HFFc6 (cell line): Measurements from ENCODE around the gene NSMF. TPM values are rescaled to one million over a fixed set of nuclear protein-coding genes. Genes with fewer than 3 reads are reported as not detected.

Experiments
- DNase-seq: peaks from one replicate; pipeline ENCODE4 v3.0.0-alpha.2; 2018
- H3K27ac Mint-ChIP-seq: 2 replicates; pipeline ENCODE4 v1.8.0; 2020; ENCODE audit warnings: mild to moderate bottlenecking, mixed read lengths
- H3K27me3 Mint-ChIP-seq: 2 replicates; pipeline ENCODE4 v1.8.0; 2021; ENCODE audit warnings: mild to moderate bottlenecking, moderate library complexity, mixed read lengths; ENCODE audit not compliant: insufficient read depth
- H3K36me3 Mint-ChIP-seq: 2 replicates; pipeline ENCODE4 v1.8.0; 2021; ENCODE audit warnings: low read depth, mixed read lengths
- H3K4me1 Mint-ChIP-seq: 2 replicates; pipeline ENCODE4 v1.8.0; 2020; ENCODE audit warnings: low read depth, mixed read lengths
- H3K4me3 Mint-ChIP-seq: 2 replicates; pipeline ENCODE4 v1.8.0; 2020; ENCODE audit warnings: mild to moderate bottlenecking, moderate library complexity, mixed read lengths
- H3K9me3 Mint-ChIP-seq: 2 replicates; pipeline ENCODE4 v1.8.0; 2020; ENCODE audit warnings: mild to moderate bottlenecking, mixed read lengths
- total RNA-seq, 6 experiments: library from RNA; stranded (reverse); fragmentation: NEBNext Ultra II Directional; extraction: Animal tissue kit (Norgen Biotek cat#: 25700); gene quantifications; 2 replicates in 1 of 6; 3 replicates in 5 of 6; pipeline ENCODE4 v1.2.3, GENCODE V29; 2021
- TF ChIP-seq, protein P1 (sequence below): fragments of 200-600 bp; sonication (generic); IDR thresholded peaks from 2 replicates; pipeline ENCODE4 v1.5.0; 2021; ENCODE audit warnings: antibody characterized with exemption, mild to moderate bottlenecking

The NSMF gene
- total RNA-seq, 6 experiments from 2014 or later = 24.3 to 29.9 (median 26.4) TPM

DNA sequence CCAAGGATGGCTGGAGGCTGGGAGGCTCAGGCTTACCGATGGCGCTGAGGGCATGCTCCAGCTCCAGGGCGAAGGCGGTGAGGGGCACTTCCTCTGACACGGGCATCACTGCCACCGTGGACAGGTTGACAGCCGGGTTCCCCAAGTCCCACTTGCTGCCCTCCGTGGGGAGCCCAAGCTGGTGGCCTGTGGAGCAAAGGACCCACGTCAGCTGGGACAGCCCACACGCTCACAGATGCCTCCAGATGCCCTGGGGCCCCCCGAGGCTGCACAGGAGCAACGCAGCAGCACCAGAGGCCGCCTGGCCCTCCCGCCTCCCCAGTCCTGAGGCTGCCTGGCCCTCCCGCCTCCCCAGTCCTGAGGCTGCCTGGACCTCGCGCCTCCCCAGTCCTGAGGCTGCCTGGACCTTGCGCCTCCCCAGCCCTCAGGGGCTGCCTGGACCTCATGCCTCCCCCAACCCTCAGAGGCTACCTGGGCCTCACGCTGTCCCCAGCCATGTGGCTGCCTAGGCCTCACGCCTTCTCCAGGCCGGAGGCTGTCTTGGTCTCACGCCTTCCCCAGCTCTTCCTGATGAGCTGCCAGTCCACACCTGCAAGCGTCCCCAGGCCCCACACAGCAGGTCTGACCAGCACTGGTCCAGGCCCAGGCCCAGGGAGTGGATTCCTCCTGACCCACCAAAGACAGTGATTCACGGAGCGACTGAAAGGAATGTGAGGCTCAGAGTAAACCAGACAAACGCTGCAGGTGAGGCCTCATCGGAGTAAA is 25.6 kb upstream of the NSMF start:
- no peak overlapping the region for H3K4me3 Mint-ChIP-seq

GRCh38 chr9:137482094-137482781 is 23.1 kb upstream of the NSMF start:
- peaks cover 22% of the 10 kb centered on the region for H3K4me1 Mint-ChIP-seq

More for the DNA sequence above, 25.6 kb upstream of the NSMF start:
- Mint-ChIP-seq H3K27ac (no peak overlapping the region), H3K4me1 (peaks cover 15% of the 10 kb centered on the region), H3K9me3 (no peaks in the 10 kb centered on the region), H3K27me3 (peaks cover 10% of the 10 kb centered on the region), H3K36me3 (no peaks in the 10 kb centered on the region)
- no peak for DNase-seq
- TF ChIP-seq, protein P1, sequence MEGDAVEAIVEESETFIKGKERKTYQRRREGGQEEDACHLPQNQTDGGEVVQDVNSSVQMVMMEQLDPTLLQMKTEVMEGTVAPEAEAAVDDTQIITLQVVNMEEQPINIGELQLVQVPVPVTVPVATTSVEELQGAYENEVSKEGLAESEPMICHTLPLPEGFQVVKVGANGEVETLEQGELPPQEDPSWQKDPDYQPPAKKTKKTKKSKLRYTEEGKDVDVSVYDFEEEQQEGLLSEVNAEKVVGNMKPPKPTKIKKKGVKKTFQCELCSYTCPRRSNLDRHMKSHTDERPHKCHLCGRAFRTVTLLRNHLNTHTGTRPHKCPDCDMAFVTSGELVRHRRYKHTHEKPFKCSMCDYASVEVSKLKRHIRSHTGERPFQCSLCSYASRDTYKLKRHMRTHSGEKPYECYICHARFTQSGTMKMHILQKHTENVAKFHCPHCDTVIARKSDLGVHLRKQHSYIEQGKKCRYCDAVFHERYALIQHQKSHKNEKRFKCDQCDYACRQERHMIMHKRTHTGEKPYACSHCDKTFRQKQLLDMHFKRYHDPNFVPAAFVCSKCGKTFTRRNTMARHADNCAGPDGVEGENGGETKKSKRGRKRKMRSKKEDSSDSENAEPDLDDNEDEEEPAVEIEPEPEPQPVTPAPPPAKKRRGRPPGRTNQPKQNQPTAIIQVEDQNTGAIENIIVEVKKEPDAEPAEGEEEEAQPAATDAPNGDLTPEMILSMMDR = no peak

DNA sequence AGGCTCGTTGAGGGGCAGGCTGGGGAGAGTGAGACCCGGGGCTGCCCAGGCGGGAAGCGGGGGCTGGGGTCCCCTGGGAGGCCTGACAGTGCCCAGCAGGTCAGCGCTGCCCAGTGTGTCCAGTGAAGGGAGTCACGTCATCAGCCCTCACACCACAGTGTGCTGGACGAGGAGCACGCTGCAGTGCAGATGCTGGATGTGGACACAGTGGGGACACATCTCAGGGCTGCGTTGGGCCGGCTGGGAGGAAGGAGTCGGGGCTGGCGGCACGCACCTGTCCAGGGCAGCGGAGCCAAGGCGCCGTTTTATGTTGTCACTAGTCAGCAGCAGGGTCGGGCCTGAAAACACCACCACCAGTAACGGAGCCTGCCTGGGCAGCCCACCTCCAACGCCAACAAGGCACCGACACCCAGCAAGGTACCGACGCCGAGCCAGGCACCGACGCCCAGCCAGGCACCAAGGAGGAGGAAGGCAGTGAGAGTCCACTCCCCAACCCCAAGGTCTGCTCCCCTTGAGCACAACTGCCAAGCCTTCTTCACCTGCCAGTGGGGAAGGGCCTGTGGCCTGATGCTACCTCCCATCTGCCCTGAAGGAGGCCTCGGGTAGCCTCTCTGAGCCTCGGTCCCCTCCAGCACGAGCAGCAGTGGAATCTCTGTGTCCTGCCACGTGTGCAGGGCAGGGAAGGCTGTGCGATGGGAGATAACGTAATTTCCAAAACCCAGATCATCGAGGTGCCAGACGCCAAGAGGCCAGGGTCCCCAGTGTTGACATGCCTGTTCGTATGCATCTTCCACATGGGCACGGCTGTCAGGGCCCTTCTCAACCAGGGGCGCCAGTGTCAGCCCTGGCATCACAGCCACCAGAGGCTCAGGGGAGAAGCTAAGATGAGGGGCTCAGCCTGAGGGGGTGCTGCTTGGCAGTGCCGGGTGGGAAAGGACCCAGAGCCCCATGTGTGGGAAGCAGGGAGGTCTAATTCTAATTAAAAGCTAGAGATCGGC is 21.9 kb upstream of the NSMF start:
- Mint-ChIP-seq H3K27ac (no peak overlapping the region), H3K4me1 (peaks cover 22% of the 10 kb centered on the region)

More at GRCh38 chr9:137482094-137482781, 23.1 kb upstream of the NSMF start:
- Mint-ChIP-seq H3K27me3 (peaks cover 3% of the 10 kb centered on the region), H3K27ac (peak overlapping the region; percentile 73), H3K9me3 (no peaks in the 10 kb centered on the region), H3K4me3 (peak overlapping the region; percentile 28; the same call in 1 of the 2 replicates), H3K36me3 (no peaks in the 10 kb centered on the region)
- DNase-seq = peak; percentile 63
- TF ChIP-seq, protein P1 = no peak

GRCh38 chr9:137479892-137480685 is 21.0 kb upstream of the NSMF start:
- TF ChIP-seq, protein P1 = no peak
- DNase-seq = no peak
- Mint-ChIP-seq H3K9me3 (peaks cover 11% of the 10 kb centered on the region), H3K4me3 (no peak overlapping the region), H3K27ac (no peak overlapping the region), H3K4me1 (peaks cover 22% of the 10 kb centered on the region), H3K27me3 (peaks cover 3% of the 10 kb centered on the region), H3K36me3 (peaks cover 11% of the 10 kb centered on the region)

More for the DNA sequence above, 21.9 kb upstream of the NSMF start:
- no peak overlapping the region for H3K4me3 Mint-ChIP-seq
- TF ChIP-seq, protein P1 = no peak
- H3K9me3 Mint-ChIP-seq = peaks cover 5% of the 10 kb centered on the region
- H3K27me3 Mint-ChIP-seq = peaks cover 3% of the 10 kb centered on the region
- DNase-seq = no peak
- peaks cover 5% of the 10 kb centered on the region for H3K36me3 Mint-ChIP-seq
